OCI-LY7 (cell line): Measurements from ENCODE around the gene ABLIM1.

Experiments used
- CTCF ChIP-seq: fragments of 200-600 bp; sonication (generic); conservative IDR thresholded peaks from 2 replicates; pipeline ENCODE4 v1.5.1; 2014; ENCODE audit warnings: mild to moderate bottlenecking, antibody characterized with exemption, low read length, moderate library complexity, mixed read lengths
- EZH2phosphoT487 ChIP-seq: fragments of 200-600 bp; sonication (generic); IDR thresholded peaks from 2 replicates; pipeline ENCODE4 v1.6.1; 2018; ENCODE audit warnings: low read depth, borderline replicate concordance, mild to moderate bottlenecking, mixed run types, antibody characterized with exemption, low read length, moderate library complexity, mixed read lengths

- TF ChIP-seq CTCF (no peak), EZH2phosphoT487 (no peak)
Observed at GRCh38 chr10:114603303-114603702, 54.8 kb downstream of the ABLIM1 start.
